Hematopoietic multipotent progenitor cell treated with erythropoietin and hydrocortisone succinate and interleukin-3 and kit ligand, for 17 days (in vitro differentiated cells): ENCODE results near the gene PLCB1.

ENCODE experiments used
- DNase-seq: peaks from one replicate; pipeline ENCODE4 v3.0.0-alpha.2; 2015; ENCODE audit warnings: low spot score

Gene PLCB1

DNA sequence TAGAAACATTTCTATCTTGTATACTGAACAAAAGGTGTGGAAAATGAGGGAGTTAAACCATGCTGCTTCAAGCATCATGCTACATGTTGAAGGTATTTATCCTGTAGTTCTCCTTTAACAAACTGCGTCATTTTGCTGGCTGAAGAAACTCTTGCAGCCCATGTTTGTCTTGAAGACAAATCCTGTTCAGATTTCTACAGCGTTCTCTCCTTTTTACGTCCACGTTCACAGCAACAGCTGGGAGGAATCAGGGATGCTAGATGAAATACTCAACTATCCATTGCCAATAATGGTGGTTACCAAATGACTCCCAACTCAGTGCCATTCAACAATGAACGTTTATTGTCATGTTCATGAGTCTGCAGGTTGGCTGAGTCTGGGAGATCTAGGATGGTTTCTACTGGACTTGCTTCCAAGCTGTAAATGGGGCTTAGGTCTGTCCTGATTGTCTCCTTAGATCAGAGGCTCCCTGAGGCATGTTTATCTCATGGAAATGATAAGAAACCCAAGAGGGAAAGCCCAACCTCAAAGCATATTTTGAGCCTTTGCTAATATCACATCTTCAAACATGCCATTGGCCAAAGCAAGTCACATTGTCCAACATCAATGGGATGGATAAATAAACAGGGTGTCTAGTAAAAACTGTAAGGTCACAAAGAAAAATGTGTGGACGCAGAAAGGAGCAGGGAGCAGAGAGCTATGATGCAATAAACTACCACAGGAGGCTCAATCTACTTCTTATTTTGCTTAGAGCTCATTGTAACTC is 2.7 kb upstream of the PLCB1 start:
- DNase-seq, result no peak

GRCh38 chr20:8130840-8131526 is 1.1 kb upstream of the PLCB1 start:
- no peak for DNase-seq

DNA sequence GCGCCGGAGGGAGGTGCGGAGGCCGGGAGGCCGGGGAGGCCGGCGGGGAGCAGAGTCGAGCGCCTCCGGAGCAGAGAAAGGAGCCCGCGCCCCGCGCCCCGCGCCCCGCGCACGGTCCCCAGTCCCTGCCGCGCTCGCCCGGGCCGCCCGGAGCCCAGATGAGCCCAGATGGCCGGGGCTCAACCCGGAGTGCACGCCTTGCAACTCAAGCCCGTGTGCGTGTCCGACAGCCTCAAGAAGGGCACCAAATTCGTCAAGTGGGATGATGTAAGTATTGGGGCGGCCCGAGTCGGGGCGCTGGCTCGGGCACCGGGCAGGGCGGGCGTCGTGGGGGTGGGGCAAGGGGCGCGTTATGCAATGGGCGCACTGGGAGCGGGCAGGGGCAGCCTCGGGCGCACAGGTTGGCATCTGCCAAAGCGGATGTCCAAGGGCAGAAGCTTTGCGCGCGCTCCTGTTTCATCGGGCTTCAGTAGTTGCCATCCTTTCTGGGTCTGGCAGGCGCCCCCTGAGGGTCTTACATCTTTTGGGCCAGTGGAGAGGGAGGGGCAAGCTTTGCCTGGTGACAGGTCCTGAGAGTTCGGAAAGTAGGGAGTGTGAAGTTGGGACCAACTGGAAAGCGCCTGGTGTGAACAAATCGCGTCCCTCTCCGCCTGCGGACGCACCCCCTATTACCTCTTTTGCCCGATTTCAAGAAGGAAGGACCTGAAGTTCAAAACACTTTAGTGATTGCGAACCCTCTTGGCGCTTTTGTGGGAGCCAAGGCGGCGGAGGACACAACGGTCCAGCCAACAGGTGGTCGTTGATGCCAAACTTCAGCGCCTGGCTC is 631 bp downstream of the PLCB1 start:
- DNase-seq, result no peak

DNA sequence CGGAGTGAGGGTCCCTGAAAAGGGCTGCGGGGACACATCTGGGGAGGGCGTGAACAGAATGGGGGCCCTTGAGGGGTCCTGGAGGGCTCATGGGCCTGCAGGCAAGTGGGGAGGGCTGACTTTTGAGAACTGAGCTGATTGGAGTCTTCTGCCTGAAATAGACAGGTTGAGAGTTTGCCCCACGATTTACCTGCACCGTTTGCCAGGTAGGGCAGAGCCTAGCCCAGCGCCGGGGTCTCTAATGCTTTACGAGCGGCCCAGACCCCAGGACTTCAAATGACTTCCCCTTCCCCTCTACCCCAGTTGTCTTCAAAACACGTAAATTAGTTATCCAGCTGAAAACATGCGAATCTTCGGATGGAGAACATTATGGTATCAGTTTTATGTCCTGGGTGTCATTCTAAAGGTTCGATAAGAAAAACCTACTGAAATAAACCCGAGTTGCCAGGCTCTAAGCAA is 1.3 kb downstream of the PLCB1 start:
- DNase-seq, result no peak

- no peak for DNase-seq
Observed at GRCh38 chr20:8133851-8134451, 1.9 kb downstream of the PLCB1 start.

GRCh38 chr20:8139899-8140298 is 7.8 kb downstream of the PLCB1 start:
- no peak for DNase-seq

GRCh38 chr20:8143474-8143873 is 11.4 kb downstream of the PLCB1 start:
- DNase-seq, result no peak

GRCh38 chr20:8144282-8145245 is 12.5 kb downstream of the PLCB1 start:
- DNase-seq, result no peak

GRCh38 chr20:8145246-8146168 is 13.4 kb downstream of the PLCB1 start:
- no peak for DNase-seq

DNA sequence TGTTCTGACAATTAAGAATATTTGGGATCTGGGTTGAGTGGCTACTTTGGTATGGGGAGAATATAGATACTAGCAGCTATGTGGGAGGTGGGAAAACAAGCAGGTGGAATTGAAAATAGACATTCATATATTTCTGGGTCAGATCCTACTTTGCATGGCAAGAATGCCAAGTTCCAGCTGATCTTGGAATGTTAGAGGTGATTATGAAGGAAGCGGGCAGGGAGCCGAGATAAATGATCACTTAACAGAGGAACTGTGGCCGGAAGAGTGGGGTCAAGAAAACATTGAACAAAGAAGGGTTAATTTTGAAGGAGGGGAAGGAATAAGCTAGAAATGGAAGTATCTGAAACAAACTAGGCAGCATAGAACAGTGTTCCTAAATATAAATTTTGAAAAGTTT is 15.4 kb downstream of the PLCB1 start:
- DNase-seq, result no peak

- no peak for DNase-seq
Observed at GRCh38 chr20:8148501-8148900, 16.4 kb downstream of the PLCB1 start.

- no peak for DNase-seq
Observed at GRCh38 chr20:8150591-8150990, 18.5 kb downstream of the PLCB1 start.

DNA sequence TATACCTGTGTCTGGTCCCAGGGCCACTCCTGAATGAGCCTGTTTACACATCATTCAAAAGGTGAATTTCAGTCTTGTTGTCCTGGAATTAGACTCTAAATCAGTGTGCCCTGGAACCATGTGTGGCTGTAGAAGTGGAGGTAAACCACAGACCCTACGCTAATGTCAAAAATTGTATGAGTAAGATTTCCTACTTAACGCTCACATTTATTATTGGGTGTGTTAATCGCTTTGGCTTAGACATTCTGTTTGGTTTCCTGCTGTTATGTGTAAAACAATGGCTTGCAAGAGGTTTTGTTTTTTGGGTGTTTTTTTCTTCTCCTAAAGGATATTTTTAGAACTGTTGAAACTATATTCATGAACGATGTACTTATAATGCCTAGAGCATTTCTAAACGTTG is 19.3 kb downstream of the PLCB1 start:
- no peak for DNase-seq

DNA sequence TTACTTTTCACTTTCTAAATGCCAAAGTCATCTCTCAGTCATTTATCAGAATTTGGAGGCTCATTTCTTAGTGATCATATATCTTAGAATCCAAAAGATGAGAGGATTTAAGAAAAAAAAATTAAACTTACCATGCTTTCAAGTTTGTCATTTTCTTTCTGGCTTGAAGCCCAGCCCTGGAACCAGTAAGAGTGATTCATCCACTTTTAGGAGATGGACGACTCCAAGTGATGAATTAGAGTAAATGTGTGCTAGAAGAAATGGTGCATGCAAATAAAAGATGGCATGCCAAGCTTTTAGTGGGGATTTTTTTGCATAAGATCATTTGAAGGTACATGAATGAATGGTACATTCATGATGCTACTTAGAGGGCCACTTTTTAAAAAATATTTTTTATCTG is 20.1 kb downstream of the PLCB1 start:
- DNase-seq, result no peak

DNA sequence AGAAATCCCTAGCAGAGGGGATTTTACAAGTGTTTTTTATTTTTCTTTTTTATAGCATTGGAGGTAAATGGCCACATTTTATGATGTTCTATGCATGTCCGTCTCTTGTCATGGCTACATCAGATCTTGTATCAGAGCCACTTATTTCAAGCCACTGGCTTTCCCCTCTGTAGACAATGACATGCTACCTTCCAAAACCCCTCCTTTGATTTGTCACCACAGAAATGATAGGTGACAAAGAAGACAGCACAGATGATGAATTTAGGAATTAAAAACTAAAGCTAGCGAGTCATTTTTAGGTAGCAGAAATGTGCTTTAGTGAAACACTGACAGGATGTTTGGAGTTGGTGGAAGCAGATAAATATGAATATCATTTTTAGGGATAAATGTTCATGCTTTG is 20.8 kb downstream of the PLCB1 start:
- DNase-seq, result no peak

DNA sequence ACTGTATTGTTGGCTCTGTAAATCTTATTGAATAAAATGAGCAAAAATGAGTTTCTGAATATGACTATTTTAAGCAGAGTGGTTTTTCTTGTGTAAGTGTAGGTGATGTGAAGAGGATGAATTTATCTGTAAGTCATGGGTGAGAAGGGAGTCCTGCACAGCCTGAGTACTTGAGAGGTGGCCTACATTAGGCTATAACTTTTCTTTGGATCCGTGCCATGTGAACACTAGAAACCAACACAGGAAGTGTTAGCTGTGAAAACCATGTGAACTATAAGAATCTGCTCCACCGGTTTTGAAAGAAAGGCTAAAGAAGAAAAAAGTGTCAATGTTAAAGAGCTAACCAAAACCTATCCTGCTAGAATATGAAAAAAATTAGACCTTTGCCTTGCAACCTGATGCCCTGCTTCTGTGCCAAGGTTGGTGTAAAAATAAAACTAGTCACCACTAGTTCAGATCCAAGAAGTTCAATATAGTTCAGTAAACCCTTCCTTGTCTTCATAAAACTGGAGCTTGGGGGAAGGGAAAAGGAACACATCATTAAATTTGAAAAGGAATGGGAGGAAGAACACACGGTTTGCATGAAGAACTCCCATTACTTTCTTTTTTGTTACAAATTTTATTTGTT is 21.3 kb downstream of the PLCB1 start:
- no peak for DNase-seq

DNA sequence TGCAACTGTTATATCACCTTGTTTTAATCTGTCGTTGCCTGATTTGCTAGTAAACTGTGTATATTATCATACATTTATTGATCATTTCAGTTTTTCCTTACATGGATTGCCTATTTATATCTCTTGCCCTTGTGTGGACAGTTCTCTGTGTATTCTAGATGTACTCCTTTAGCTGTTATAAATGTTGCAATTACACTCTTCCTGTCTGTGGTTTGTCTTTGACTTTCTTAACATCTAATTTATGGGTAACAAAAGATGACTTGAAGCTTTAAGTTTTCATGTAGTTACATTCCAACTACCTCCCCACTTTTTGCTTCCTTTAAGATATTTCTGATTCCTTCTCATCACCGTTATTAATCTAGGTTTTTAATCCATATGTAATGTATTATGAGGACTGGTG is 22.6 kb downstream of the PLCB1 start:
- DNase-seq, result no peak

DNA sequence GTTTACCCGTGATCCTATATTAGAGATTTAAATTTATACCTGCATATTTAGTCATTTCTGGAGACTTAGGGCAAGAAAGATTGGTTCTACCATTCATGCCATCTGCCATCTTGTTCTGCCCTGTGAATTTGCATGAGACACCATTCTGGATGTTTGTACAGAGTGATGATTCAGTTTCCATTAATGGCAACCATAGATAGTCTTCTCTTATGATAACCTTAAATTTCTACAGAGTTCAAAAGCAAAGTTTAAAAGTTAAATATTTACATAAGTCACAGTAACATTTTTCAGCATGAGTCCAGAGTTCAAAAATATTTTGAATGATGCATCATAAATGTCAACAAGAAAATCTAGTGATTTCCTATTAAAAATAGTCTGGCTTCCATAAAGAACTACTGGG is 23.2 kb downstream of the PLCB1 start:
- no peak for DNase-seq

DNA sequence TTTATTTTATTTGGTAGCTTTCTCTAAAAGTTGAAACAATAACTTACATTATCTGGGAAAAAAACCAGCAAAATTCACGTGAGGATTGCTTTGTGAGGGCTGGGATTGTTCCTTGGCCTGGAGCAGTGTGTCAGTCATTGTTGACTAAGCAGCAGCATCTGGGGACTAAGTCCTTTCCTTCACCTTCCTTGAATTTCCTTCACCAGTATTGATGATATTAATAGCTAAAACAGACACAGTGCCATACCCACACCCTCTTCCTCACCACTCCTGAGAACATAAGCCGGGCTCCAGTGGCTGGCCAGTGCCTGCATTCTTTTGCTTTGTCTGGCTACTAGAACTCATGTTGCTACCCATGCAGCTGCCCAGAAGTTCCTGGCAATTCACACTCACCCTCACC is 23.7 kb downstream of the PLCB1 start:
- DNase-seq, result no peak
